Nephron (organoid): ENCODE results near the gene DGKI.

ENCODE experiments used
- H3K27ac Mint-ChIP-seq, 3 experiments: 2 replicates each; pipeline ENCODE4 v1.8.0; 2020; ENCODE audit warnings: mixed read lengths in 3 of 3, mild to moderate bottlenecking in 2 of 3, moderate library complexity in 1 of 3
- H3K27me3 Mint-ChIP-seq: 2 replicates; pipeline ENCODE4 v1.8.0; 2021; ENCODE audit warnings: low read depth, mild to moderate bottlenecking, moderate library complexity, mixed read lengths
- H3K36me3 Mint-ChIP-seq: 2 replicates; pipeline ENCODE4 v1.8.0; 2020; ENCODE audit warnings: low read depth, mixed read lengths
- H3K4me1 Mint-ChIP-seq: 2 replicates; pipeline ENCODE4 v1.8.0; 2020; ENCODE audit warnings: mixed read lengths
- H3K4me3 Mint-ChIP-seq, 3 experiments: 2 replicates each; pipeline ENCODE4 v1.8.0; 2020; ENCODE audit warnings: mild to moderate bottlenecking in 3 of 3, mixed read lengths in 3 of 3, moderate library complexity in 2 of 3
- H3K9me3 Mint-ChIP-seq: 2 replicates; pipeline ENCODE4 v1.8.0; 2020; ENCODE audit warnings: mixed read lengths
- TF ChIP-seq, protein P1 (sequence below), 3 experiments: fragments of 200-600 bp; sonication (generic); IDR thresholded peaks; one replicate each; pipeline ENCODE4 v1.5.0; 2021; ENCODE audit warnings: antibody characterized with exemption in 3 of 3; ENCODE audit not compliant: unreplicated experiment in 3 of 3

The DGKI gene

DNA sequence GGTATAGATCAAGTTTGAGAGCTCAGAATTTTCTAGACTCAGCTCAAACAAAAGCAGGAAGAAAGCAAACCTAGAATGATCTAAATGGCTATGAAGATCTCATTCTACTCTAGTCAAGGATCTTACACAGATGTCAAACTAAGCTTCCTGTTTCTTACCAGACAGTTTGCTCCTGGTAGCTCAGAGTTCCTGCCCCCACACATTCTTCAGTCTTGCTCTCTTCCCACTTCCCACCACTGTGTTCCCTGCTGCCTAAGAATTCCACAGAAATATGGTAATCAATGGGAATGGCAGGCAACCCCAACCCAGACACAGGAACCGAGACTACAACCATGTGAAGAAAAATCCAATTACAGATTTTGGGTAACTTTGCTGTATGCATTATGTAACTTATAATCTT is 369.8 kb downstream of the DGKI start:
- H3K27ac Mint-ChIP-seq, result peak overlapping the region in 1 of 3 experiments; percentile 10
- TF ChIP-seq, protein P1, sequence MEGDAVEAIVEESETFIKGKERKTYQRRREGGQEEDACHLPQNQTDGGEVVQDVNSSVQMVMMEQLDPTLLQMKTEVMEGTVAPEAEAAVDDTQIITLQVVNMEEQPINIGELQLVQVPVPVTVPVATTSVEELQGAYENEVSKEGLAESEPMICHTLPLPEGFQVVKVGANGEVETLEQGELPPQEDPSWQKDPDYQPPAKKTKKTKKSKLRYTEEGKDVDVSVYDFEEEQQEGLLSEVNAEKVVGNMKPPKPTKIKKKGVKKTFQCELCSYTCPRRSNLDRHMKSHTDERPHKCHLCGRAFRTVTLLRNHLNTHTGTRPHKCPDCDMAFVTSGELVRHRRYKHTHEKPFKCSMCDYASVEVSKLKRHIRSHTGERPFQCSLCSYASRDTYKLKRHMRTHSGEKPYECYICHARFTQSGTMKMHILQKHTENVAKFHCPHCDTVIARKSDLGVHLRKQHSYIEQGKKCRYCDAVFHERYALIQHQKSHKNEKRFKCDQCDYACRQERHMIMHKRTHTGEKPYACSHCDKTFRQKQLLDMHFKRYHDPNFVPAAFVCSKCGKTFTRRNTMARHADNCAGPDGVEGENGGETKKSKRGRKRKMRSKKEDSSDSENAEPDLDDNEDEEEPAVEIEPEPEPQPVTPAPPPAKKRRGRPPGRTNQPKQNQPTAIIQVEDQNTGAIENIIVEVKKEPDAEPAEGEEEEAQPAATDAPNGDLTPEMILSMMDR (IDR thresholded peaks at IDR 0.05; ENCODE audit: unreplicated experiment in 3 of 3), result no peak
- H3K27me3 Mint-ChIP-seq, result no peaks in the 10 kb centered on the region
- H3K4me3 Mint-ChIP-seq, result no peak overlapping the region
- no peaks in the 10 kb centered on the region for H3K36me3 Mint-ChIP-seq
- no peaks in the 10 kb centered on the region for H3K4me1 Mint-ChIP-seq
- no peaks in the 10 kb centered on the region for H3K9me3 Mint-ChIP-seq

DNA sequence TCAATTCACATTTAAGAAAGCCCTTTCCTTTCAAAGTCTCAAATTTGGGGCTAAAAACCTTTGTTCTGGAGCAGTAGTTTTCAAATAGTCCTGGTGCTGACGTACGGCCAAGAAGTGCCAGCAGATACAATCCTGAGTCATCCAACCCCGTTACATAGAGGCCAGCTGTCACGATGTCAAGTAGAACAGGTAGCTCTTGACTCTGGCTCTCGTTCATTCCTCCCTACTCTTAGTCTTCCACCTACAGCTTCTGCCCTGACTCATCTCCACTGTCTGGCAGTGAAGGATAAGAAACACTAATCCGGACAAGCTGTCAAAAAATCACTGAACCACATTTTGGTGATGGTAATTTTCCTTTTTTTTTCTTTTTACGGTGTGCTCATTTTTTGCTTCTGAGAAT is 370.8 kb downstream of the DGKI start:
- TF ChIP-seq, protein P1 (IDR thresholded peaks at IDR 0.05; ENCODE audit: unreplicated experiment in 3 of 3), result no peak
- no peaks in the 10 kb centered on the region for H3K27me3 Mint-ChIP-seq
- no peaks in the 10 kb centered on the region for H3K4me1 Mint-ChIP-seq
- no peak overlapping the region for H3K27ac Mint-ChIP-seq
- no peaks in the 10 kb centered on the region for H3K9me3 Mint-ChIP-seq
- H3K4me3 Mint-ChIP-seq, result no peak overlapping the region
- H3K36me3 Mint-ChIP-seq, result no peaks in the 10 kb centered on the region

DNA sequence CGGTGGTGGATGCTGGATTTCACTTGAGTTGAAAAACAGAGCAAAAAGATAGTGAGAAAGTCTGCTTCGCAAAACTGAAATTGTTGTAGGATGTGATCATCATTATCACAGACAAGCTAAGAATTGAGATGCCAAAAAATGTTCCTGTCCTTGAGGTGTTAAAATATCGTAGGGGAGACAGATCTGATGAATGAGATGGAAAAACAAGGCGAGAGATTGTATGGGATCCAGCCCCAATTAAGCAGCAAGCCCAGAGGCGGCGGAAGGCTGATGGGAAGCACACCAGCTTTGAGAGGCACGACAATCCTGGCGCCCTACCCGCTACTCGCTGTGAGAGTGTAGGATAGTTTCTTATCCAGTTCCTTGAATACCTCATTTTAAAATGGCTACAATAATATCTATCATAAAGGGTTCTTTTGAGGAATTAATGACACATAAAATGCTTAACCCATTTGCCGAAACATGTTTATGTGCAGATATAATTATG is 372.2 kb downstream of the DGKI start:
- Mint-ChIP-seq H3K27ac (no peak overlapping the region), H3K36me3 (no peaks in the 10 kb centered on the region)

DNA sequence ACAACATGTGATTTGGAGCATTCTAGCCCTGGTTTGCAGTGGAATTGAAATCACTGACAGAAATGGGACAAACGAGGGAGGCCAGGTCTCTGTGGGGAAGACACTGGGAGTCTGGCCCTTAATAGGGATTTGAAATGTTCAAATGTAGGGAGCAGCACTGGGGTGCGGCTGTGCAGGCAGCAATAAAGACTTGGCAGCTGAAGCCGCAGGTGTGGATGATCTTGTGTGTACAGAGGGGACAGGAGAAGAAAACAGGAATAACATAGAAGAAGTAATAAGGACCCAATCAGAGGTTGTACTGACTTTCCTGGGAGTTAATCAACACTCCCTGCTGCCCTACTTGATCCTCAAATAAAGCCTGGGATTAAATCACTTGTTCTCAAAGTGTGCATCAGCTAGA is 375.6 kb downstream of the DGKI start:
- H3K9me3 Mint-ChIP-seq, result no peaks in the 10 kb centered on the region
- H3K27me3 Mint-ChIP-seq, result no peaks in the 10 kb centered on the region
- no peaks in the 10 kb centered on the region for H3K4me1 Mint-ChIP-seq
- TF ChIP-seq, protein P1 (IDR thresholded peaks at IDR 0.05; ENCODE audit: unreplicated experiment in 3 of 3), result no peak
- no peak overlapping the region for H3K4me3 Mint-ChIP-seq
- no peaks in the 10 kb centered on the region for H3K36me3 Mint-ChIP-seq
- no peak overlapping the region for H3K27ac Mint-ChIP-seq

More for the DNA sequence above, 372.2 kb downstream of the DGKI start:
- Mint-ChIP-seq H3K4me3 (no peak overlapping the region), H3K9me3 (no peaks in the 10 kb centered on the region), H3K27me3 (no peaks in the 10 kb centered on the region), H3K4me1 (no peaks in the 10 kb centered on the region)
- TF ChIP-seq, protein P1 (IDR thresholded peaks at IDR 0.05; ENCODE audit: unreplicated experiment in 3 of 3), result no peak

DNA sequence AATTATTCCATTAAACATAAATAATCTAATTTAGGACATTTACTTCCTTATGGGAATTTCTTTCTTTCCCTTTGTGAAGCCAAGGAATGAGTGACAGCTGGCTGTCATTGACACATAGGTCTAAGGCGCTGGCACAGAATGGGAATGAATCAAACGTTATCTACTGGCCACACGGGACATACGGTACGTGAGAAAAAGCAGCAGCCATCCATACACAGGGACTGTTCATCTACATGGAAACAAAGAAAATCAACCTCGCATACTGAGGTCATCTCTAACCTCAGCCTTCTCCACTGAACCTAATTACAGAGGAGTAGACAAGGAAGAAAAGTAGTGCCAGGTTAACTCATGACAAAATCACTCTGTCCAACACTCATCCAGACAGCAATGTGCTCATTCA is 376.9 kb downstream of the DGKI start:
- H3K27ac Mint-ChIP-seq, result no peak overlapping the region
- no peaks in the 10 kb centered on the region for H3K9me3 Mint-ChIP-seq
- no peaks in the 10 kb centered on the region for H3K4me1 Mint-ChIP-seq
- H3K4me3 Mint-ChIP-seq, result no peak overlapping the region
- no peaks in the 10 kb centered on the region for H3K27me3 Mint-ChIP-seq
- TF ChIP-seq, protein P1 (IDR thresholded peaks at IDR 0.05; ENCODE audit: unreplicated experiment in 3 of 3), result no peak
- H3K36me3 Mint-ChIP-seq, result no peaks in the 10 kb centered on the region

DNA sequence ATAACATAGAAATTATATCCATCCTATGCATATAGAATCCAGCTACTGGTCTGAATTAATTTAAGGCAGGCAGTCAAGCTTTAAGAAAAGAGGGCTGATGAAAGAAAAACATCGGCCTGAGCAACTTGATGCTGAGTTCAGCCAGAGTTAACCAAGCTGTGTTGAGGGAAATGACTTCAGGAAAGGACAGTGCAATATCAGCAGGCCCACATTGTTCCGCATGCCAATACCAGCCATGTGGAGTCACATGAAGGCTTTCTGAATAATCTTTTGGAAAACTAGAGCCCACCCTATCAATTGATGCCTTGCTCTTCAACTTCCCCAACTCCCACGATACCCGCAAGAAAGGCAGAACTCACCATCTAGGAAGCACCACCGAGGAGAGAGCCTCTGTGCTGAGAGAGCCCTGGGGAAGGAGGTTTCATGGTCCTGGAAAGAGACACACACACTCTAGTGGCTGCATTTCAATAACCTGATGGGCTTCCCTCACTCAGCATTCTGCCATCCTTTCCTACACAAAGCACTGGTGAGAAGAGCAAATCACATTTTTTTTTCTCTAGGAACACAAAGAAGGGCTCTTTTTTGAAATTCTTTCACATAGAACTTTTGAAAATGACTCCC is 377.5 kb downstream of the DGKI start:
- Mint-ChIP-seq H3K4me3 (no peak overlapping the region), H3K9me3 (no peaks in the 10 kb centered on the region), H3K4me1 (no peaks in the 10 kb centered on the region), H3K27me3 (no peaks in the 10 kb centered on the region), H3K36me3 (no peaks in the 10 kb centered on the region), H3K27ac (peak overlapping the region in 1 of 3 experiments; percentile 40)
- TF ChIP-seq, protein P1 (IDR thresholded peaks at IDR 0.05; ENCODE audit: unreplicated experiment in 3 of 3), result no peak
